ENCODE results near the gene ATOSB.
"Not testable (repeated sequence)": the region's sequence is repeated elsewhere in the genome, so short reads cannot be mapped to it uniquely, and the experiment has no call there.

Gene ATOSB

DNA sequence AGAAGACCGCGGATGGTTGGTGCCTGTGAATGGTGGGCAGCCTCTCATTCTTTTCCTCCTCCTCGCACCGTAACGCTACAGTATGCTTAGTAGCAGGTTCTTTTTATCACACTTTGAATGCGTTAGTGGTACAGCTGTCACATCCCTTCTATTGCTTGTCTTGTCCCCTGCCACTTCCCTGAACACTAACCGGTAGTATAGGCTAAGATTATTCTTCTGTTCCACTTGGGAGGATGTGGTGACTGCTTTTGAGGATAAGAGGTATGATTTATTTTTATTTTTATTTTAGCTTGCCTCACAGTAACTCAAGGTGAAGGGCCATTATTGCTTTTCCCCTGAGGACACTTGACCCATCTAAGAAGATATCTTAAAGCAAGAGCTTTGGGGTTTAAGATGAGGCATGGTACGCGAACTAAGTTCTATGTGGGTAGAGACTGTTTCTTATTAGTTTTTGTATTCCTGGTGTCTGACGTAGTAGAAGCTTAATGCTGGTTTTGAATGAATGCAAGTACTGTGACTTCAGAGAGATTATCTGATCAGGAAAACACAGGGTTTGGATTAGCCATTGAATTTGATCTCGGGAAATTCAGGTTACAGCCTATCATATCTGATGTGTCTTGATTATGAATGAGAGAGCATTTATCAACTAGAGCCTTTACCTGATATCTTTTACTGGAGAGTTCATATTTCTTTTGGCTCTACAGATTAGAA, 47.1 kb upstream of the ATOSB start:
- TF ChIP-seq EZH2phosphoT487 (IDR thresholded peaks at IDR 0.05; ENCODE audit: borderline replicate concordance), result no peak
- TF ChIP-seq, protein P1, sequence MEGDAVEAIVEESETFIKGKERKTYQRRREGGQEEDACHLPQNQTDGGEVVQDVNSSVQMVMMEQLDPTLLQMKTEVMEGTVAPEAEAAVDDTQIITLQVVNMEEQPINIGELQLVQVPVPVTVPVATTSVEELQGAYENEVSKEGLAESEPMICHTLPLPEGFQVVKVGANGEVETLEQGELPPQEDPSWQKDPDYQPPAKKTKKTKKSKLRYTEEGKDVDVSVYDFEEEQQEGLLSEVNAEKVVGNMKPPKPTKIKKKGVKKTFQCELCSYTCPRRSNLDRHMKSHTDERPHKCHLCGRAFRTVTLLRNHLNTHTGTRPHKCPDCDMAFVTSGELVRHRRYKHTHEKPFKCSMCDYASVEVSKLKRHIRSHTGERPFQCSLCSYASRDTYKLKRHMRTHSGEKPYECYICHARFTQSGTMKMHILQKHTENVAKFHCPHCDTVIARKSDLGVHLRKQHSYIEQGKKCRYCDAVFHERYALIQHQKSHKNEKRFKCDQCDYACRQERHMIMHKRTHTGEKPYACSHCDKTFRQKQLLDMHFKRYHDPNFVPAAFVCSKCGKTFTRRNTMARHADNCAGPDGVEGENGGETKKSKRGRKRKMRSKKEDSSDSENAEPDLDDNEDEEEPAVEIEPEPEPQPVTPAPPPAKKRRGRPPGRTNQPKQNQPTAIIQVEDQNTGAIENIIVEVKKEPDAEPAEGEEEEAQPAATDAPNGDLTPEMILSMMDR (conservative IDR thresholded peaks at IDR 0.05; ENCODE audit: low read length), result no peak

DNA sequence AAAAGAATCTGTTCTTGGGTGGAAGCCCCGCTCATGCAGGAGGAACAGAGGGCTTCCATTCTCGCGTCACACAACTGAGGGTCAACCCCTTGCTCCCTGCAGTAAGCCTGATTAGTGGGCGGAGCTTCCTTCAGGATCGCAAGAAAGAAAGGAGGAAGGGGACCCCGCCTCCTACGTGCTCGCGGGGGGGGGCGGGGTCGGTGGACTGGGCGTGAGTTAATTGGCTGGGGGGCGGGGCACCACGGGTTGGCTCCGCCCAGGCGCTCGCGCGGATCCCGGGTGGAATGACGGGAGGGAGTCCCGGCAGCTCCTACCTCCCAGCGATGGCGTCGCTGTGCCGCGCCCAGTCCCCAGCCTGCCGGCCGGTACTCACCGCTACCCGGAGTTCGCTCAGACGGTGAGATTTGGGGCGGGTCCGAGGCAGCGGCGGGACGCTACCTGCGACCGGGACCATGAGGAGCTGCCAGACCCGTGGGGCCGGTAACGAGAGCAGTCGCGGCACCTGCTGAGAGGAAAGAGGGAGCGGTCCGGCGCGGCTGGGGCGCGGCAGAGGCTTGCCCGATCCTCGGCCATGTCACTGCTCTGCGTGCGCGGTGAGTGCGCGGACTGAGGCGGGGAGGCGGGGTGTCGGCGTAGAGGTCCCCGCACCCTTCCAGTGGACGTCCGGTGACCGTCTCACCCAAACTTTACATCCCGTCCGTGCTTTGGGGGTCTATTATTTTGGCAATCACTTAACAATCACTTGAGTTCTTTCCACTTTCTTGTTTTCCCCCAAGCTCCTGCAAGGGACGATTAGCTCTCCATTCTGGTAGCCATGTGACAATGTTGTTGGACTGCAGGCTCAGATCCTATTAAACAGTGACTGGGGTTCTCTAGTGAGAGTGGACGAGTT, 46.3 kb upstream of the ATOSB start, which contains the start of gene UNC13B:
TSS of gene UNC13B (plus strand) at position 297 of the 892 bp plus-strand sequence. CDS start at position 572, 275 bp downstream.
- Histone ChIP-seq H3K9me3 (ENCODE audit: insufficient read depth, low read depth, low read length) (no peaks in the 10 kb centered on the region), H3K9me2 (replicated peaks; ENCODE audit: low read depth, low read length) (no peaks in the 10 kb centered on the region), H4K20me1 (ENCODE audit: insufficient read depth, low read length, poor library complexity, severe bottlenecking) (no peaks in the 10 kb centered on the region), H3K4me2 (ENCODE audit: low read depth, low read length, poor library complexity, severe bottlenecking) (peak within 1 kb of the TSS; percentile 90), H3K79me2 (ENCODE audit: insufficient read depth, low read length) (no peaks in the 10 kb centered on the region), H3K36me3 (ENCODE audit: insufficient read depth, low read length) (no peaks in the 10 kb centered on the region), H3K9ac (ENCODE audit: low read depth, low read length, poor library complexity, severe bottlenecking) (peak within 1 kb of the TSS; percentile 62), H3K27me3 (ENCODE audit: insufficient read depth, low read length, poor library complexity, severe bottlenecking) (no peaks in the 10 kb centered on the region), H2AFZ (ENCODE audit: low read length) (peak within 1 kb of the TSS; percentile 98), H3K4me1 (ENCODE audit: insufficient read depth, low read length, poor library complexity, severe bottlenecking) (peaks cover 36% of the 10 kb centered on the region), H3F3A (ENCODE audit: low read depth) (peaks cover 4% of the 10 kb centered on the region; the same call in 1 of the 2 replicates), H3K4me3 (ENCODE audit: low read length, poor library complexity, severe bottlenecking) (peak within 1 kb of the TSS; percentile 77)
- TF ChIP-seq, protein P1 (conservative IDR thresholded peaks at IDR 0.05; ENCODE audit: low read length), result no peak
- no peak for TF ChIP-seq EZH2phosphoT487 (IDR thresholded peaks at IDR 0.05; ENCODE audit: borderline replicate concordance)

More for the DNA sequence above, 47.1 kb upstream of the ATOSB start:
- peaks cover 4% of the 10 kb centered on the region; the same call in 1 of the 2 replicates for H3F3A ChIP-seq (ENCODE audit: low read depth)
- no peaks in the 10 kb centered on the region for H3K36me3 ChIP-seq (ENCODE audit: insufficient read depth, low read length)
- H3K9me2 ChIP-seq (replicated peaks; ENCODE audit: low read depth, low read length), result no peaks in the 10 kb centered on the region
- H3K4me1 ChIP-seq (ENCODE audit: insufficient read depth, low read length, poor library complexity, severe bottlenecking), result peaks cover 36% of the 10 kb centered on the region
- H2AFZ ChIP-seq (ENCODE audit: low read length), result peak overlapping the region; percentile 98
- peak overlapping the region; percentile 77 for H3K4me3 ChIP-seq (ENCODE audit: low read length, poor library complexity, severe bottlenecking)
- H4K20me1 ChIP-seq (ENCODE audit: insufficient read depth, low read length, poor library complexity, severe bottlenecking), result no peaks in the 10 kb centered on the region
- peak overlapping the region; percentile 90 for H3K4me2 ChIP-seq (ENCODE audit: low read depth, low read length, poor library complexity, severe bottlenecking)
- H3K9me3 ChIP-seq (ENCODE audit: insufficient read depth, low read depth, low read length), result no peaks in the 10 kb centered on the region
- no peaks in the 10 kb centered on the region for H3K79me2 ChIP-seq (ENCODE audit: insufficient read depth, low read length)
- H3K27me3 ChIP-seq (ENCODE audit: insufficient read depth, low read length, poor library complexity, severe bottlenecking), result no peaks in the 10 kb centered on the region
- H3K9ac ChIP-seq (ENCODE audit: low read depth, low read length, poor library complexity, severe bottlenecking), result peak overlapping the region; percentile 62

DNA sequence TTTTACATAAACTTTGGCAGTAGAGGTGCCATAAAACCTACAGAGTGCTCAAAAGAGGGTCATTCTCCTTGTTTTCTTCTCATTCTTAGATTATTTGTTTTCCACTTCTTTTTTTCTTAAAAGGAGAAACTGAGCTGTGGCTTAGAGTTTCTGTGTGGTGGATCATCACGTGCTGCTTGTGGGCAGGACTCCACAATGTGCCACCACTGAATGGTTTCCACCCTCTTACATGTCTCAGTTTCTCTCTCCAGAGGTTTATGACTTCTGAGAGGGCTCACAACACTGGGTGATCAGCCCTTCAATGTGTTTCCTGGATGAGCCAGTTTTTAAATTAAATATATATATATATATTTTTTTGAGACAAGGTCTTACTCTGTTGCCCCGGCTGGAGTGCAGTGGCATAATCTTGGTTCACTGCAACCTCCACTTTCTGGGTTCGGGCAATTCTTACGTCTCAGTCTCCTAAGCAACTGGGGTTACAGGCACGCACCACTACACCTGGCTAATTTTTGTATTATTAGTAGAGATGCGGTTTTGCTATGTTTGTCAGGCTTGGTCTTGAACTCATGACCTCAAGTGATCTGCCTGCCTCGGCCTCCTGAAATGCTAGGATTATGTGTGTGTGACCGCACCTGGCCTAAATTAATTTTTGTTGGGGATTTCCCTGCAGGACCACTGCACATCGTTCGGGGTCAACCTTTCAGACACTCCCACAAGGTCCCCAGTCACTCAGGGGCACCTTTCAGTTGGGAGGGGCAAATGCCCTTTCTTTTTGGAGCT, 43.0 kb upstream of the ATOSB start:
- H3F3A ChIP-seq (ENCODE audit: low read depth), result peaks cover 4% of the 10 kb centered on the region; the same call in 1 of the 2 replicates
- no peak overlapping the region for H3K4me3 ChIP-seq (ENCODE audit: low read length, poor library complexity, severe bottlenecking)
- TF ChIP-seq, protein P1 (conservative IDR thresholded peaks at IDR 0.05; ENCODE audit: low read length), result no peak
- TF ChIP-seq EZH2phosphoT487 (IDR thresholded peaks at IDR 0.05; ENCODE audit: borderline replicate concordance), result no peak
- H4K20me1 ChIP-seq (ENCODE audit: insufficient read depth, low read length, poor library complexity, severe bottlenecking), result no peaks in the 10 kb centered on the region
- H3K4me1 ChIP-seq (ENCODE audit: insufficient read depth, low read length, poor library complexity, severe bottlenecking), result peaks cover 30% of the 10 kb centered on the region
- H3K27me3 ChIP-seq (ENCODE audit: insufficient read depth, low read length, poor library complexity, severe bottlenecking), result no peaks in the 10 kb centered on the region
- H3K36me3 ChIP-seq (ENCODE audit: insufficient read depth, low read length), result no peaks in the 10 kb centered on the region
- peak overlapping the region; percentile 35; the same call in 1 of the 2 replicates for H2AFZ ChIP-seq (ENCODE audit: low read length)
- H3K79me2 ChIP-seq (ENCODE audit: insufficient read depth, low read length), result no peaks in the 10 kb centered on the region
- H3K4me2 ChIP-seq (ENCODE audit: low read depth, low read length, poor library complexity, severe bottlenecking), result peak overlapping the region; percentile 42
- no peaks in the 10 kb centered on the region for H3K9me3 ChIP-seq (ENCODE audit: insufficient read depth, low read depth, low read length)
- H3K9ac ChIP-seq (ENCODE audit: low read depth, low read length, poor library complexity, severe bottlenecking), result no peak overlapping the region
- H3K9me2 ChIP-seq (replicated peaks; ENCODE audit: low read depth, low read length), result no peaks in the 10 kb centered on the region

DNA sequence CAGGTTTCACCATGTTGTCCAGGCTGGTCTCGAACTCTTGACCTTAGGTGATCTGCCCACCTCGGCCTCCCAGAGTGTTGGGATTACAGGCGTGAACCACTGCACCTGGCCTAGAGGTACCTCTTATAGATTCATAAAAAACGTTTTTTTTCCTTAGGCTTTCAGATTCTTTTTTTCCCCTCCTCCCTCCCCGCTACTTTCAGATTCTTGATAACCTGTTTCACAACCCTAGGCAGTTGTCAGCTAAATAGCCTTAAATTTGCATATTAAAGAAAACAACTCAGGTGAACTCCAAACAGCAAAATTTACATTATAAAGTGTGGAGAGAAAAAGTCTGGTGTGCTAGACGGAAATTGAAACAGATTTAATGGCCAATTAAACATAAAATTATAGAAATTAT, 42.2 kb upstream of the ATOSB start:
- not testable (repeated sequence) for H3K36me3 ChIP-seq (ENCODE audit: insufficient read depth, low read length); H3K27me3 ChIP-seq (ENCODE audit: insufficient read depth, low read length, poor library complexity, severe bottlenecking); H3K9me3 ChIP-seq (ENCODE audit: insufficient read depth, low read depth, low read length); H3K4me3 ChIP-seq (ENCODE audit: low read length, poor library complexity, severe bottlenecking); H4K20me1 ChIP-seq (ENCODE audit: insufficient read depth, low read length, poor library complexity, severe bottlenecking); H3F3A ChIP-seq (ENCODE audit: low read depth); H3K4me2 ChIP-seq (ENCODE audit: low read depth, low read length, poor library complexity, severe bottlenecking); H2AFZ ChIP-seq (ENCODE audit: low read length); H3K9ac ChIP-seq (ENCODE audit: low read depth, low read length, poor library complexity, severe bottlenecking); H3K9me2 ChIP-seq (replicated peaks; ENCODE audit: low read depth, low read length); H3K79me2 ChIP-seq (ENCODE audit: insufficient read depth, low read length)
- peaks cover 27% of the 10 kb centered on the region for H3K4me1 ChIP-seq (ENCODE audit: insufficient read depth, low read length, poor library complexity, severe bottlenecking)

Data from Loucy (cell line).